ENCODE data around the gene APOBEC3F.
"Not testable (repeated sequence)": the region's sequence is repeated elsewhere in the genome, so short reads cannot be mapped to it uniquely, and the experiment has no call there.

DNA sequence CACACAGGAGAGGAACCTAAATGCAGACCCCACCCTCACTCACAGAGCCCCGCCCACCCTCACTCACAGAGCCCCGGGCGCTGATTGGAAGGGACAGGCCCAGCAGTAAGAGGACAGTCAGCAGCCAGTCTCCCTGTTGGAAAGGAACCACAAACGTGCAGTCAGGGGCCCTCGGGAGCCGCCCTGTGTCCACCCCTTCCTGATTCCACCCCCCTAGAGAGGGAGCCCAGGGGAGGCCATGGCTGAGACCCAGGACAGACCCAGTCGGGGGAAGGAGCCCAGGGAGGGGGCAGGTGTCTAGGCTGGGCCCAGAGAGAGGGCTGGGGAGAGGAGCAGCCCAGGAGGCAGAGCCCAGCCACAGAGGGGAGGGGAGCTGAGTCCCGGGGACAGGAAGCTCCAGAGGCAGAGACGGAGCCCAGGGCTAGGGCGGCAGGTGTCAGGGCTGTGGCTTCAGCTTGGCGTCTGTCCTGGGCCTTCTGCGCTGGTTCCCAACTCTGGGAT is 47.7 kb upstream of the APOBEC3F start:
- TF ChIP-seq, protein P1, sequence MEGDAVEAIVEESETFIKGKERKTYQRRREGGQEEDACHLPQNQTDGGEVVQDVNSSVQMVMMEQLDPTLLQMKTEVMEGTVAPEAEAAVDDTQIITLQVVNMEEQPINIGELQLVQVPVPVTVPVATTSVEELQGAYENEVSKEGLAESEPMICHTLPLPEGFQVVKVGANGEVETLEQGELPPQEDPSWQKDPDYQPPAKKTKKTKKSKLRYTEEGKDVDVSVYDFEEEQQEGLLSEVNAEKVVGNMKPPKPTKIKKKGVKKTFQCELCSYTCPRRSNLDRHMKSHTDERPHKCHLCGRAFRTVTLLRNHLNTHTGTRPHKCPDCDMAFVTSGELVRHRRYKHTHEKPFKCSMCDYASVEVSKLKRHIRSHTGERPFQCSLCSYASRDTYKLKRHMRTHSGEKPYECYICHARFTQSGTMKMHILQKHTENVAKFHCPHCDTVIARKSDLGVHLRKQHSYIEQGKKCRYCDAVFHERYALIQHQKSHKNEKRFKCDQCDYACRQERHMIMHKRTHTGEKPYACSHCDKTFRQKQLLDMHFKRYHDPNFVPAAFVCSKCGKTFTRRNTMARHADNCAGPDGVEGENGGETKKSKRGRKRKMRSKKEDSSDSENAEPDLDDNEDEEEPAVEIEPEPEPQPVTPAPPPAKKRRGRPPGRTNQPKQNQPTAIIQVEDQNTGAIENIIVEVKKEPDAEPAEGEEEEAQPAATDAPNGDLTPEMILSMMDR (IDR thresholded peaks at IDR 0.05 in 4 of 5, conservative IDR thresholded peaks at IDR 0.05 in 1 of 5) = not testable (repeated sequence)
- not testable (repeated sequence) for TF ChIP-seq POLR2A (IDR thresholded peaks at IDR 0.05)
